Skin of body (tissue), 2 donors: ENCODE data around the gene G6PC1. TPM values are rescaled to one million over a fixed set of nuclear protein-coding genes. Genes with fewer than 3 reads are reported as not detected.
"Not testable (repeated sequence)": the region's sequence is repeated elsewhere in the genome, so short reads cannot be mapped to it uniquely, and the experiment has no call there.

Experiments
- DNase-seq: peaks from one replicate; lab custom pipeline; 2025; lab: John Stamatoyannopoulos, UW
- total RNA-seq: library from RNA; depleted of rRNA; stranded (reverse); fragments of >200 nt; gene quantifications from one replicate; pipeline ENCODE4 v1.2.3, GENCODE V29; 2014

Gene G6PC1
- total RNA-seq, 1 donor from 2014 or later: not detected

DNA sequence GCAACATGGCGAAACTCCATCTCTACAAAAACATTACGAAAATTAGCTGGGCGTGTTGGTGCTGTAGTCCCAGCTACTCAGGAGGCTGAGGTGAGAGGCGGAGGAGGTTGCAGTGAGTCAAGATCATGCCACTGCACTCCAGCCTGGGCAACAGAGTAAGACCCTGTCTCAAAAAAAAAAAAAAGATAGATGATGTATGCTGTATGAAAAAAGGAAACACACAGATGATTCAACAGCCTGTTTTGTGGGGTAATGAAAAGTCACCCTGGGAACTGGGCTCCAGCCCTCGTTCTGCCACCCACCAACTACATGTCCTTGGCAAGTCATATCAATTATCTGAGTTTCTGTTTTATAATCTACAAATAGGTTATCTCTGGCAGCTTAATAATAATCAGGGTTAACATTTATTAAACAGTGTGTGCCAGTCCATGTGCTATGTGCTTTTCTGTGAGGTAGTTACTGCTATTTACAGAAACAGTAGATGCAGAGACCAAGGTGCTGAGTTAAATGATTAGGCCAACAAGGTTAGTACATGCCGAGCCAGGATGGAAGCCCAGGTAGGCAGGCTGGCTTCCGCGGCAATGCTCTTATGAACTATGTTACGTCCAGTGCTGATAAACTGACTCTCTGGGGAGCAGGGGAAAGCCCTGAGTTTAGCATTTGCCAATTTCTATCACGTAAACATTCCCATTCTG lies 1.1 kb downstream of the G6PC1 start:
- no peak for DNase-seq

DNA sequence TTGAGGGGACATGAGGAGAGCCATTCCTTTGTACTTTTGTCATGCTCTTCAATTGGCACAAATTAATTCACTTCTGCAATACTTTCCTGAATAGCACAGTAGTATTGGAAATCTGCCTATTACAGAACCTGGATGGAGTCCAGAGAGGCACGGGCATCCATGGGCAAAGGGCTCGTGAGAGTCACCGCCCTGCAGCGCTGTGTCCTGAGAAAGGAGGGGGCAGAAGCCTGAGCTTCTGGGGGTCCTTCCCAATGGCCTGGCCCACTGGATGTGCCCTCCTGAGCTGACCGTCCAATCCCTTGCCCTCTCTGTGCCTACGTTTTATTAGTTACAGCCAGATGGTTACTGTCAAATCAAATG lies 3.5 kb downstream of the G6PC1 start:
- DNase-seq: no peak

DNA sequence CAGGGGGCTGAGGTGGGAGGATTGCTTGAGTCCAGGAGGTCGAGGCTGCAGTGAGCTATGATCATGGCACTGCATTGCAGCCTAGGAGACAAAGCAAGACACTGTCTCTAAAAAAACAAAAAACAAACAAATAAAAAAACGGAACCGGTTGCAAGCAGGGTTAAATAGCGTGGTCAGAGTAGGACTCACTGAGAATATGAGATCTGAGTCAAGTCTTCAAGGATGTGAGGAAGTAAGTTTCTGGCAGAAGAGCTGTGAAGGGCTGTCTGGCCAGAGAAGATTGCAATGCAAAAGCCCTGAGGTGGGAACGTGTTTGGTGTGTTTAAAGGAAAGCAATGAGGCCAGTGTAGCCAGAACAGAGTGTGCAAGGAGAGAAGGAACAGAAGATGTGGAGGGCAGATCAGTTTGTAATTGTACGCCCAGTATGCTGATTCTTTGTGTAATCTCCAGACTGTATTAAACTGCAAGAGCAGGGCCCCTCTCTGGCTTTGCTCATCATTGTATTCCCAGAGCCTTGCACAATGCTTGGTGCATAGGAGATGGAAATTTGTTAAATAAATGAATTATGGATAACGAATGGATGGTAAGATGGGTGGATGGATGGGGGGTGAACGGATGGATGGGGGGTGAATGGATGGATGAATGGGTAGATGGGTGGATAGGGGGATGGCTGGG lies 6.3 kb downstream of the G6PC1 start:
- no peak for DNase-seq

DNA sequence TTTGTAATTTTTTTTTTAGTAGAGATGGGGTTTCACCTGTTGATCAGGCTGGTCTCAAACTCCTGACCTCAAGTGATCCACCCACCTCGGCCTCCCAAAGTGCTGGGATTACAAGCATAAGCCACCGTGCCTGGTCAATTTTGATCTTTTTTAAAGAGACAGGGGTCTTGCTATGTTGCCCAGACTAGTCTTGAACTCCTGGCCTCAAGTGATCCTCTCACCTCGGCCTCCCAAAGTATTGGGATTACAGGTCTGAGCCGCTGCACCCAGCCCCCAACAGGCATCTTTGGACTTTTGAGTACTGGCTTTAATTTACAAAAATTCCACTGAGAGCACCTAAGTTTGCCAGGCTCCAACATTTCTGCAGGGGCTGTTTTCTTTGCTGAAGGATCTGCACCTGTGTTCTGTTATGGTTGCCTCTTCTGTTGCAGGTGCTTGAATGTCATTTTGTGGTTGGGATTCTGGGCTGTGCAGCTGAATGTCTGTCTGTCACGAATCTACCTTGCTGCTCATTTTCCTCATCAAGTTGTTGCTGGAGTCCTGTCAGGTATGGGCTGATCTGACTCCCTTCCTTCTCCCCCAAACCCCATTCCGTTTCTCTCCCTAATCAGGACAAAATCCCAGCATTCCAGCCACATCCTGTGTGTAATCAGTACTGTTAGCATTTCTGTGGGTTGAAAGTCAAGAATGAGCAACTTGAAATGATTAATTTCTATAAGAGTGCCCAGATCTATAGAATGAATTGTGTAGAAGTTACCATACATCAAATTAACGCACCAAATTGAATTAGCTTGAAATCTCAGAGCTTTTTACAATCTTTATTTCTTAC lies 8.5 kb downstream of the G6PC1 start:
- DNase-seq: no peak

DNA sequence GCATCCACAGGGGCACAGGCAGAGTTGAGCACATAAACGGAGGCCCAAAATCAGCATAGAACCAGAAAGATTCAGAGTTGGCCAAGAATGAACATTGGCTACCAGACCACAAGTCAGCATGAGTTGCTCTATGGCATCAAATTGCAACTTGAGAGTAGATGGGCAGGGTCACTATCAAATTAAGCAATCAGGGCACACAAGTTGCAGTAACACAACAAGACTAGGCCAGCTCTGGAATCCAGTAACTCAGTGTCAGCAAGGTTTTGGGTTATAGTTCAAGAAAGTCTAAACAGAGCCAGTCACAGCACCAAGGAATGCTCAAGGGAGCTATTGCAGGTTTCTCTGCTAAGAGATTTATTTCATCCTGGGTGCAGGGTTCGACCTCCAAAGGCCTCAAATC lies 12.9 kb downstream of the G6PC1 start:
- no peak for DNase-seq

DNA sequence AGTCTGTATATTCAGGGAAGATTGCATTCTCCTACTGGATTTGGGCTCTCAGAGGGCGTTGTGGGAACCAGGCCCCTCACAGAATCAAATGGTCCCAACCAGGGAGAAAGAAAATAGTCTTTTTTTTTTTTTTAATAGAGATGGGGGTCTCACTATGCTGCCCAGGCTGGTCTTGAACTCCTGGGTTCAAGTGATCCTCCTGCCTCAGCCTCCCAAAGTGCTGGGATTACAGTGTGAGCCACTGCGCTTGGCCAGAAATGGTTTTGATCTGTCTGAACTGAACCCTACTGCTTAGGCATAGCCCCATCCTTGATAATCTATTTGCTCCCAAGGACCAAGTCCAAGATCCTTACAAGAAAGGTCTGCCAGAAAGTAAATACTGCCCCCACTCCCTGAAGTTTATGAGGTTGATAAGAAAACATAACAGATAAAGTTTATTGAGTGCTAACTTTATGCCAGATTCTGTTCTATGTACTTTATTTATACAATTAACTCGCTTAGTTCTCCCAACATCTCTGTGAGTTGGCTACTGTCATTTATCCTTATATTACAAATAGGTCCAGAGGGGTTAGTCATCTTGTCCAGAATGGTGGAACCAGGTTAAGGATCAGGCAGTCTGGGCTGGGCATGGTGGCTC lies 13.5 kb downstream of the G6PC1 start:
- DNase-seq: no peak

DNA sequence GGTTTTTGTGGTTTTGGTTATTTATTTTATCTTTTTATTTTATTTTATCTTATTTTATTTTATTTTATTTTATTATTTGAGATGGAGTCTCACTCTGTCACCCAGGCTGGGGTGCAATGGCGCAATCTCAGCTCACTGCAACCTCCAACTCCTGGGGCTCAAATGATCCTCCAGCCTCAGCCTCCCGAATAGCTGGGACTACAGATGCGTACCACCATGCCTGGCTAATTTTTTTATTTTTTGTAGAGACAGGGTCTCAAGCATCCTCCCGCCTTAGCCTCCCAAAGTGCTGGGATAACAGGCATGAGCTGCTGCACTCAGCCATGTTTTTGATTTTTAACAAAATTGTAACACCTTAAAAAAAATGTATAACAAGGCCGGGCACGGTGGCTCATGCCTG lies 14.7 kb downstream of the G6PC1 start:
- not testable (repeated sequence) for DNase-seq

DNA sequence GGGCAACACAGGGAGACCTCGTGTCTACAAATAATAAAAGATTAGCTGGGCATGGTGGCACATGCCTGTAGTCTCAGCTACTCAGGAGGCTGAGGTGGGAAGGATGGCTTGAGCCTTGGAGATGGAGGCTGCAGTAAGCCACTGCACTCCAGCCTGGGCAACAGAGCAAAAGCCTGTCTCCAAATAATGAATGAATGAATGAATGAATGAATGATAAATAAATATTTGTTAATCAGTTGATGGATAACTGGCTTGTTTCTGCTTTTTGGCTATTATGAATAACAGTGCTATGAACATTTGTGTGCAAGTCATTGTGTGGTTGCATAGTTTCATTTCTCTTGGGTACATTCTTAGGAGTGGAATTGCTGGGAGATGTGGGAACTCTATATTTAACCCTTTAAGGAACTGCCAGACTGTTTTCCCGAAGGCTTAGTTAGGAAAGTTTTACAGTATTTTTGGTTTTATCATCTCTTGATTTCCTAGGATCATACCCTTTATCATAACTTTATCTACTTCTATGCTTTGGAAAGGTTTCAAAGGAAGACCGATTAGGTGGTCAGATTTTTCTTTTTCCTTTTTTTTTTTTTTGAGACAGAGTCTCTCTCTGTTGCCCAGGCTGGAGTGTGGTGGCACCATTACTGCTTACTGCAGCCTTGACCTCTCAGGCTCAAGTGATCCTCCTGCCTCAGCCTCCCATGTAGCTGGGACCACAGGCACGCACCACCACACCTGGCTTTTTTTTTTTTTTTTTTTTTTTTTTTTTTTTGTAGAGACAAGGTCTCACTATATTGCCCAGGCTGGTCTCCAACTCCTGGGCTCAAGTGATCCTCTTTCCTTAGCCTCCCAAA lies 16.0 kb downstream of the G6PC1 start:
- DNase-seq: not testable (repeated sequence)

DNA sequence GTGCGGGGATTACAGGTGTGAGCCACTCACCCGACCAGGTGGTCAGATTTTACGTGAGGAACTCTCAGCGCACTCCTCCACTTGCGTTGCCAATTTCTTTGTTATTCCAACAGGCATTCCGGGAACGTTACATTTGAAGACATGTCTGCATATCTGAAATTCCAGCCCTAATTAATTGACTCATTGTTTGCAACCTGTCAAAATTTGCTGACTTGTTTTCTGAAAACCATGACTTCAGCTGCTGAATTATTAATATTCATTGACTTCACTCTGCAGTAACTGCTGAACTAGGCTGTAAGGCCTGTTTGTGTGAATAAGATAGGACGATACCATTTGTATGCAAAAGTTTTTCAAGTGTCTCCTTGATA lies 16.6 kb downstream of the G6PC1 start:
- DNase-seq: no peak

DNA sequence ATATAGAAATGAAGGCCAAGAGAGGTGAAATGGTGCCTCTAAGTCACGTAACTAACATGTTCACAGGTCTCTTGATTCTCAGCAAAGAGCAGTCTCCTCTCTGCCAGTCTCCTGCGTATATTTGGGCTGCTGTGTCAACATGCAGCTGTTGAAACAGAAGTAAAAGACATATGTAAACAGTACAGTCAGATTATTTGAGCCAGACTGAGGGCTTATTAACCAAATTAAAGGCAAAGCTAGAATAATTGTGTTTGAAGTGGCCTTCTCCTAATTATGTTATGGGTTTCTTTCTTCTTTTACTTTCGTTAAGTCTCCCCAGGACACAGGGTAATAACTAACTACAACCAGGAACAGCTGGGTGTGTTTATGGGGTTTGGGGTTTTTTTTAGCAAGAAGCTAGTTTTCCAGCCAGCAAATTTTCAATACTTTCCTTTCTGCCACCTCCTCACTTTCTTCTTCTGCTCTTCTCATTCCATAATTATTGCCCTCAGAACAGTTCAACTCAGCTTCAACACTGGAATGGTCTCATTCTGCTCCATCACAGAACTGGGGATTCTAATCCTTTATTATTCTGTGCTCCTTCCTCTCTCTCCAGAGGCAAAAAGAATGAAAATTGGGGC lies 18.4 kb downstream of the G6PC1 start:
- no peak for DNase-seq

DNA sequence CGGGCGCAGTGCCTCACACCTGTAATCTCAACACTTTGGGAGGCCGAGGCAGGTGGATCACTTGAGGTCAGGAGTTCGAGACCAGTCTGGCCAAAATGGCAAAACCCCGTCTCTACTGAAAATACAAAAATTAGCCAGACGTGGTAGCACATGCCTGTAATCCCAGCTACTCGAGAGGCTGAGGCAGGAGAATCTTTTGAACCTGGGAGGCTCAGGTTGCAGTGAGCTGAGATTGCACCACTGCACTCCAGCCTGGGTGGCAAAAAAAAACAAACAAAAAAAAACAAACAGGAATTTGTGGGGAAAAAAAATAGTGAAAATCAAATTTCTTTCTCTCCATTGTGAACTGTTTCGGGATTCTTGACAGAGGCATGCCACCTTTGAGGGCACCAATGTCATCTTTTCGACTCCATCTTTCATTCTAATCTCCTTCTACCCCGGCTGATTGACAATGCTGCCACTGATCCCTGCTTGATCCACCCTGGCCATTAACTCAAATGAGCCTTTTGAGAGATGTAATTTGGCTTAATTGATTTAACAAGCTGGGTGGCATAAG lies 19.0 kb downstream of the G6PC1 start:
- not testable (repeated sequence) for DNase-seq

DNA sequence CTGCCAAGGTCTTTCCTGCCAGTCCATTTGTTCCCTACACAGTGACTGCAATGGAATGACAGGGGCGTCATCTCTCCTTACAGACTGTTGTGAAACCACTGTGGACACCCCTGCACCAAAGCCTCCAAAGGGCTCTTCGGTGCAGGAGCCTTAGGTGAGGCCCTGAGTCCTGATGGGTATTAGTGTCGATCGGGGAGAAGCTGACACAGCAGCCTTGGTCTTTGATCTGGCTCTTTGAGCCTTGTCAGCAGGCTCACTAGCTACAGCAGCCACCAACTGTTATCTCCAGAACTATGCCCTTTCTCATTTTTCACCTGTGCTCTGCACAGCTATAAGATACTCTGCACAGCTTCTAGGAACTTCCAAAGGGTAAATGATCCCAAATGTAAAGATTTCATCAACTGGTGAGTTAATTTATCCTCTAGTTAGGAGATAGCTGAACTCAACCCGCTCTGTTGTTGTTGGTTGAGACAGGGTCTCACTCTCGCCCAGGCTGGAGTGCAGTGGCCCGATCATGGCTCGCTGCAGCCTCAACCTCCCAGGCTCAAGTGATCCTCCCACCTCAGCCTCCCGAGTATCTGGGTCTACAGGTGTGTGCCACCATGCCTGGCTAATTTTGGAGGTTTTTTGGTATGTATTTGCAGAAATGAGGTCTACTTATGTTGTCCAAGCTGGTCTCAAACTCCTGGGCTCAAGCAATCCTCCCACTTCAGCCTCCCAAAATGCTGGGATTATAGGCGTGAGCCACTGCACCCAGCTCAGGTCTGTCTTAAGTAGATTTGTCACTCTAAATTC lies 19.7 kb downstream of the G6PC1 start:
- DNase-seq: no peak

DNA sequence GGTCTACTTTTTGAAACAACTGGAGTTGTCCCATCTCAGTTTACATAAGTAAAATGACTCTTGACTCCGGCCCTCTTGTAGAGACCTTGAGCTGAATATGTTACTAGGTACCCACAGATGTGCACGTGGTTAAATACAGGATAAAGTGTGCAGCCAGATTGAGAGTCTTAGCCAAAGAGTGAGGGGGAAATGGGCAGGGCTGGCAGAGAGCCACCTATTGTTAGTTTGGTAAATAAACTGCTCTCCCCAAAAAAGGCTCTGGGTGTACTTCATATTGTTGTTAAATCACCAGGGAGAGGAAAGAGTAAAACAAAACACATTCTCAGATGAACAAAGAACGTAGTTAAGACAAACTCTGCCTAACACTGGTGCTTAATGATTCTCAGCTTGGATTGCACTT lies 20.3 kb downstream of the G6PC1 start:
- peak; percentile 27 for DNase-seq

DNA sequence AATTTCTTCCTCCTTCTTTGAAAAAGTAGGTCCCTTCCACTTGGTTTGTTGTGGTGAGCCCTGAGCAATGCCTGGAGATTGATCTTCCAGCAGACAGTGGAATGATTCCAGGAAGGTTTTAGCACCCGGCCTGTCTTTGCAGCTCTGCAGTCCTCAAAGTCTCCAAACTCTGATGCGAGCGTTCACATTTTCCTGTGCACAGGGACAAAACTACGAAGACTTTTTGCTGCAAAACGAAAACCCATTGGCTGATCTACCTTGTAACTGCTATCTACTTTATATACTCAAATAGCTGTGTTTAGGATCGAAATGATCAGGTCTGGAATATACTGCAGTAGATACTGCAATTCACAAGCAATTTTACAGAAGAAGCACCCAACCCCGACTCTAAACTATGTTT lies 21.7 kb downstream of the G6PC1 start:
- DNase-seq: no peak

DNA sequence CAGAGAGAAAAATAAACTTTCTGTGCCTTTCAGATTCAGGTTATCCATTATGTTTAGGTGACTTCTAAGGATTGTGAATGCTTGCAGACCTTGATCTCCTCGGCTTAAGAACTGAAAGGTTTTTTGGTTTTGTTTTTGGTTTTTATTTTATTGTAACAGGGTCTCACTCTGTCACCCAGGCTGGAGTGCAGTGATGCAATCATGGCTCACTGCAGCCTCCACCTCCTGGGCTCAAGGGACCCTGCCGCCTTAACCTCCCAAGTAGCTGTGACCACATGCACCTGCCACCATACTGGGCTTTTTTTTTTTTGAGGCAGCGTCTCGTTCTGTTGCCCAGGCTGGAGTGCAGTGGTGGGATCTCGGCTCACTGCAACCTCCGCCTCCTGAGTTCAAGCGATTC lies 22.9 kb downstream of the G6PC1 start:
- DNase-seq: not testable (repeated sequence)

DNA sequence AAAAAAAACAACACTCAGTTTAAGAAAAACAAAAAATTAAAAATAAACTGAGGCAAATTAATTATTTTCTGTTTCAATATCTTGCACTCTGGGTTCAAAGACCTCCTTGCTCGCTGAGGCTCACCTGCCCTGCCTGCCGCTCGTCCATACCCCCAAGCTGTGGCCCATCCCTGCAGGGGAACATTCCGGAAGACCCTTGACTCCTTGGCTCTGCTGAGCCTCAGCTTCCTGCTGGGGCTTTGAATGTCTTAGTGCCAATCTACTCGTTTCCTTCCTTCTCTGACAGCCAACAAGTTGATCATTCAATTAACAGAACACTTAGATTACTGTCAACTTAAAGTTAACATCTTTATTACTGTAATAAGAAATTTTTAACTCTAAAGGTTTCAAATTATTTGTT lies 24.3 kb downstream of the G6PC1 start:
- DNase-seq: no peak

DNA sequence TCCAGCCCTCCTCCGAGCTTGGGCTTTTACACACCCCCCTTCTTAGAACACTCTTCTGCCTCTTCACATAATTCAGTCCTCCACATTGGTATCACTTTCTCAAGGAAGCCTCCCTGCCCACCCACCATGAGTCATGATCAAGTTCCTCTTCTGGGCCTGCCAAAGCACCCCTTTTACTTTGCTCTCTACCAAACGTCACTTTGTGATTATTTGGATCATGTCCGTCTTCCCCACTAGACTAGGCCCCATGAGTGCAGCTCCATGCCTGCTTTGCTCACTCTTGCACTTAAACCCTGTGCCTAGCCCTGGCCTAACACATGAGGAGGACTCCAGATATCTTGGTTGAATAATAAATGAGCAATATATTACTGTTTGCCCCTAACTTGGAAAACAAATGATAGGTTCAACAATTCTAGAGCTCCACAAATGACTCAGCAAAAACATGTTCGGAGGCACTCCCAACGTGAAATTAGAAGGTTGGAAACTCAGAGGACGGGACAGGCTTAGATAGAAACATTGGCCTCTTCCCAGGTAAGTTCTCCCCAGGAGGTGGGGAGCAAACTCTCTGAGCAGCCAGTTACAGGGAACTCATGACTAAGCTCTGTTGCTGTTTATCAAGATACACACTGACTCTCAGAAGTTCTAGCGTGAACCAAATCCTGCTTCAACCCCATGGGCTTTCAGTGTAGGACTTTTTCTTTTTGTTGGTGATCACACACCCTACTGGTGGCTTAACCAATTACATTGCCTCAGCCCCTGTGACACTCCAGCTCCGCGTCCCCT lies 28.3 kb downstream of the G6PC1 start:
- DNase-seq: peak; percentile 57

DNA sequence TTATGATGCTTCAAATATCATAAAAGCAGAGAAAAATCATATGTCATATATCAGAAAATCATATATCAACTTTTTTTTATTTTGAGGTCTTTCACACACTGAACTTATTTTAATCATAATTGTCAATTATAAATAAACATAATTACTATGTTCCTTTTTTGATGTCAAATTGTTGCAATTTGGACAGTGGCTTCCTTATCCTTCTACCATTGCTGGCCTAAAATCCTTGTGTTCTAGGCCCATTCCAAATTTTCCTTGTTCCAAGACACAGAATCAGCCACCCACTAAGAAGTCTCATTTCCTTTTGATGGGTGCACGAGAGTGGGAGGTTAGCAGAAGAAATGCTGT lies 28.9 kb downstream of the G6PC1 start:
- no peak for DNase-seq
